Stimulated activated memory B cell treated with anti-CD40 and anti-IgM and Interleukin-4, amounts not matched to agents 10 μg/mL and 1 μg/mL and 100 μg/mL, for 72 hours (primary cell): ENCODE data around the gene CISH.

Source experiments
- ATAC-seq: fragments of 150-1000 bp; cut with Tn5 transposase; 2 replicates; pipeline ENCODE4 v1.10.0; 2021
- H3K27ac Mint-ChIP-seq: one replicate; pipeline ENCODE4 v1.8.0; 2022; ENCODE audit warnings: mild to moderate bottlenecking, mixed read lengths
- H3K27me3 Mint-ChIP-seq: one replicate; pipeline ENCODE4 v1.8.0; 2022; ENCODE audit warnings: mixed read lengths
- H3K36me3 Mint-ChIP-seq: one replicate; pipeline ENCODE4 v1.8.0; 2022; ENCODE audit warnings: mixed read lengths
- H3K4me1 Mint-ChIP-seq: one replicate; pipeline ENCODE4 v1.8.0; 2022; ENCODE audit warnings: mixed read lengths
- H3K4me3 Mint-ChIP-seq: one replicate; pipeline ENCODE4 v1.8.0; 2022; ENCODE audit warnings: mild to moderate bottlenecking, moderate library complexity, mixed read lengths
- H3K9me3 Mint-ChIP-seq: one replicate; pipeline ENCODE4 v1.8.0; 2022; ENCODE audit warnings: mixed read lengths

The CISH gene

DNA sequence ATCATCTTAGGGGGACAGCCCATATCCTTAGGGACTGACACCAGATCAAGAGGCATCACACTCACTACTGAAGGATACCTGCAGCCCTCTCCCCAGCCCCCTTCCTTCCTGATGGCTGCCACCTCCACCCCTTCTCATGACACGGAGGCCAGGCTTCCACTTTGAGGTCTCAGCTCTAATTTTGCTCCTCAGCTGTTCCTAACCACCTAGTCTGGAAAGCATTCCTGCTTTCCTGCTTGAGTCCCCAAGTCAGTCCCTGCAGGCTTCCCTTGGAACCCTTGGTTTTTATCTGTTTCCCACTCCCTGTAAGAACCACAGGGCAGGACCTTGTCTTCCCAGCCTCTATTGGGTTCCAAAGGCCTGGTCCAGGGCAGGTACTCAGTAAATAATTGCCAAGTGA lies 47.3 kb downstream of the CISH start:
- Mint-ChIP-seq H3K4me3 (no peak overlapping the region), H3K4me1 (peaks cover 17% of the 10 kb centered on the region), H3K27me3 (no peaks in the 10 kb centered on the region), H3K27ac (no peak overlapping the region), H3K9me3 (no peaks in the 10 kb centered on the region), H3K36me3 (no peaks in the 10 kb centered on the region)
- no peak for ATAC-seq

GRCh38 chr3:50563867-50564266 lies 47.7 kb downstream of the CISH start:
- H3K27me3 Mint-ChIP-seq = no peaks in the 10 kb centered on the region
- H3K36me3 Mint-ChIP-seq = no peaks in the 10 kb centered on the region
- ATAC-seq = no peak
- H3K4me1 Mint-ChIP-seq = peaks cover 17% of the 10 kb centered on the region
- H3K9me3 Mint-ChIP-seq = no peaks in the 10 kb centered on the region
- H3K27ac Mint-ChIP-seq = no peak overlapping the region
- H3K4me3 Mint-ChIP-seq = no peak overlapping the region

DNA sequence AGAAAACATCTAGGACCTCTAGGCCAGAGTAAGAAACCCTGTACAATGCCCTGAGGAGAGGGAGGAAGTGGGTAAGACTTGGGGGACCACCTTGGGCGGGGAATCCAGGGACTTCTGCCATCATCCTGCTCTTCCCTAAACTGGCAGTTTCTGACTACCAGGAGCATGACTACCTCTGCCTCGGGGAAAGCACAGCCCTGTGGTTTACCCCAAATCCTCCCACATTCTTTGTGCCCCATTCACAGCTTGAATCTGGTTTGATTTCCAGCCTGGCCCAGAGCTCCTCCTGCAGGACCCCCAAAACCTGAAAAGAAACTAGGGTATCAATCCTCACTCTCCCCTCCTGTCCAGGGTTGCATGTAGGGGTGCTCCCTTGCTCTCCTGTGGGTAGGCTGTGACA lies 48.7 kb downstream of the CISH start:
- ATAC-seq = no peak
- H3K36me3 Mint-ChIP-seq = no peaks in the 10 kb centered on the region
- H3K27ac Mint-ChIP-seq = no peak overlapping the region
- no peak overlapping the region for H3K4me3 Mint-ChIP-seq
- no peaks in the 10 kb centered on the region for H3K9me3 Mint-ChIP-seq
- peaks cover 15% of the 10 kb centered on the region for H3K4me1 Mint-ChIP-seq
- peaks cover 4% of the 10 kb centered on the region for H3K27me3 Mint-ChIP-seq

GRCh38 chr3:50559702-50560101 lies 51.9 kb downstream of the CISH start:
- Mint-ChIP-seq H3K4me1 (no peaks in the 10 kb centered on the region), H3K9me3 (no peaks in the 10 kb centered on the region), H3K27ac (no peak overlapping the region), H3K4me3 (no peak overlapping the region), H3K36me3 (no peaks in the 10 kb centered on the region), H3K27me3 (peaks cover 29% of the 10 kb centered on the region)
- ATAC-seq = no peak

DNA sequence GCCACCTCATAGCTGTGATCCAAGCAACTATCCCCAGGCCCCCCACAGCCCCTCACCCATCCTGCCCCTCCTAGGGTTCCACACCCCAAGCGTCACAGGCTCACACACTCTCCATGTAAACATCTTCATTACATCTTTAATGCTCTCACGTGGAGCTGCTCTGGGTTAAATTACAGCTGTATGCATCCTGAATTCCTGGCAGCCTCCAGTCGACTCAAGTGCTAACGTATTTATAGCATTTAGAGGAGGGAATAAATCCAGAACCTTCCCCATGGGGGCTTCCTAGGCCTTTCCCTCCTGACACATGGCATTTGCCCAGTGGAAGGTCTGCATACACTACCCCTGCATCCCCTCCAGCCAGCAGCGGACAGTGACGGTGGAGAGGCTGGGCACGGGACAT lies 53.7 kb downstream of the CISH start:
- Mint-ChIP-seq H3K4me1 (no peaks in the 10 kb centered on the region), H3K9me3 (no peaks in the 10 kb centered on the region), H3K36me3 (no peaks in the 10 kb centered on the region), H3K27me3 (peaks cover 29% of the 10 kb centered on the region), H3K4me3 (no peak overlapping the region), H3K27ac (no peak overlapping the region)
- ATAC-seq = no peak

- H3K4me3 Mint-ChIP-seq = no peak overlapping the region
- no peak for ATAC-seq
- H3K27me3 Mint-ChIP-seq = peaks cover 29% of the 10 kb centered on the region
- no peaks in the 10 kb centered on the region for H3K36me3 Mint-ChIP-seq
- H3K27ac Mint-ChIP-seq = no peak overlapping the region
- no peaks in the 10 kb centered on the region for H3K4me1 Mint-ChIP-seq
- H3K9me3 Mint-ChIP-seq = no peaks in the 10 kb centered on the region
Measured at GRCh38 chr3:50557106-50557505, 54.5 kb downstream of the CISH start.
